GM23338 (cell line): ENCODE results near the gene CEP295NL. TPM values are rescaled to one million over a fixed set of nuclear protein-coding genes. Genes with fewer than 3 reads are reported as not detected.
A peak's percentile ranks its signal among the peaks of the same experiment; 100 is the strongest.

Experiments
- ATAC-seq: fragments of 200-7000 bp; cut with Tn5 transposase; 3 replicates; pipeline ENCODE4 v1.9.1; 2020
- DNase-seq: peaks from one replicate; pipeline ENCODE4 v3.0.0-alpha.2; 2015; ENCODE audit warnings: low spot score
- H2AFZ ChIP-seq: fragments of 200-600 bp; sonication (generic); 2 replicates; pipeline ENCODE4 v1.8.0; 2016; ENCODE audit warnings: antibody characterized with exemption, mild to moderate bottlenecking, moderate library complexity
- H3F3A ChIP-seq: fragments of 200-600 bp; sonication (generic); replicated peaks from 2 replicates; pipeline ENCODE4 v1.8.0; 2017; ENCODE audit warnings: antibody characterized with exemption, mixed run types, low read depth
- H3K27ac ChIP-seq: fragments of 200-600 bp; sonication (generic); 2 replicates; pipeline ENCODE4 v1.6.1; 2016; ENCODE audit warnings: low read depth
- H3K27me3 ChIP-seq: fragments of 200-600 bp; sonication (generic); 2 replicates; pipeline ENCODE4 v1.8.0; 2016; ENCODE audit warnings: mild to moderate bottlenecking, mixed run types, moderate library complexity; ENCODE audit not compliant: insufficient read depth
- H3K36me3 ChIP-seq: fragments of 200-600 bp; sonication (generic); 2 replicates; pipeline ENCODE4 v1.8.0; 2016; ENCODE audit warnings: mild to moderate bottlenecking; ENCODE audit not compliant: insufficient read depth
- H3K4me1 ChIP-seq: fragments of 200-600 bp; sonication (generic); 2 replicates; pipeline ENCODE4 v1.8.0; 2016; ENCODE audit warnings: mild to moderate bottlenecking, moderate library complexity; ENCODE audit not compliant: insufficient read depth
- H3K4me2 ChIP-seq: fragments of 200-600 bp; sonication (generic); 2 replicates; pipeline ENCODE4 v1.7.1; 2017; ENCODE audit warnings: mixed run types
- H3K4me3 ChIP-seq: fragments of 200-600 bp; sonication (generic); 2 replicates; pipeline ENCODE4 v1.6.1; 2016; ENCODE audit warnings: mixed run types
- H3K79me2 ChIP-seq: fragments of 200-600 bp; sonication (generic); replicated peaks from 2 replicates; pipeline ENCODE4 v1.8.0; 2017; ENCODE audit warnings: mild to moderate bottlenecking; ENCODE audit not compliant: insufficient read depth
- H3K9me2 ChIP-seq: fragments of 200-600 bp; sonication (generic); 2 replicates; pipeline ENCODE4 v1.8.0; 2017; ENCODE audit not compliant: insufficient read depth
- H4K20me1 ChIP-seq: fragments of 200-600 bp; sonication (generic); replicated peaks from 2 replicates; pipeline ENCODE4 v1.8.0; 2017; ENCODE audit warnings: mild to moderate bottlenecking; ENCODE audit not compliant: insufficient read depth
- H3K27ac Mint-ChIP-seq: 2 replicates; pipeline ENCODE4 v1.8.0; 2020; ENCODE audit warnings: inconsistent platforms, mild to moderate bottlenecking, moderate library complexity, mixed read lengths
- H3K27me3 Mint-ChIP-seq: 3 replicates; pipeline ENCODE4 v1.8.0; 2022; ENCODE audit warnings: low read depth, mild to moderate bottlenecking, moderate library complexity, mixed read lengths, inconsistent platforms; ENCODE audit not compliant: insufficient read depth, poor library complexity
- H3K36me3 Mint-ChIP-seq: 3 replicates; pipeline ENCODE4 v1.8.0; 2021; ENCODE audit warnings: low read depth, mild to moderate bottlenecking, inconsistent platforms, moderate library complexity, mixed read lengths
- H3K4me1 Mint-ChIP-seq: 3 replicates; pipeline ENCODE4 v1.8.0; 2020; ENCODE audit warnings: mild to moderate bottlenecking, inconsistent platforms, mixed read lengths
- H3K4me3 Mint-ChIP-seq: 3 replicates; pipeline ENCODE4 v1.8.0; 2021; ENCODE audit warnings: moderate library complexity, mild to moderate bottlenecking, inconsistent platforms, mixed read lengths
- H3K9me3 Mint-ChIP-seq: 3 replicates; pipeline ENCODE4 v1.8.0; 2020; ENCODE audit warnings: moderate library complexity, mild to moderate bottlenecking, inconsistent platforms, mixed read lengths
- CREB1 ChIP-seq: fragments of 250-450 bp; sonication (Bioruptor Pico); IDR thresholded peaks from 2 replicates; pipeline ENCODE4 v1.5.0; 2020; ENCODE audit warnings: low read depth, mild to moderate bottlenecking, moderate library complexity
- EZH2 ChIP-seq: fragments of 200-600 bp; sonication (generic); IDR thresholded peaks from one replicate; pipeline ENCODE4 v1.8.0; 2017; ENCODE audit warnings: antibody characterized with exemption, mild to moderate bottlenecking, low read depth; ENCODE audit not compliant: unreplicated experiment
- EZH2phosphoT487 ChIP-seq: fragments of 200-600 bp; sonication (generic); IDR thresholded peaks from one replicate; pipeline ENCODE4 v1.8.1; 2018; ENCODE audit warnings: antibody characterized with exemption; ENCODE audit not compliant: unreplicated experiment
- JUNB ChIP-seq: IDR thresholded peaks from one replicate; pipeline ENCODE4 v1.6.1; 2016; ENCODE audit warnings: antibody characterized with exemption; ENCODE audit not compliant: unreplicated experiment
- NANOG ChIP-seq: IDR thresholded peaks from 2 replicates; pipeline ENCODE4 v1.6.1; 2016; ENCODE audit warnings: antibody characterized with exemption, borderline replicate concordance
- POLR2AphosphoS5 ChIP-seq: IDR thresholded peaks from 2 replicates; pipeline ENCODE4 v1.6.1; 2016; ENCODE audit warnings: antibody characterized with exemption, low read depth
- STAT1 ChIP-seq: IDR thresholded peaks from one replicate; pipeline ENCODE4 v1.6.1; 2016; ENCODE audit warnings: antibody characterized with exemption; ENCODE audit not compliant: unreplicated experiment
- ZNF114 ChIP-seq: fragments of 250-450 bp; sonication (Bioruptor Pico); IDR thresholded peaks from 2 replicates; pipeline ENCODE4 v1.5.0; 2020; ENCODE audit warnings: mild to moderate bottlenecking, moderate library complexity
- ZNF331 ChIP-seq: fragments of 250-450 bp; sonication (Bioruptor Pico); IDR thresholded peaks from 2 replicates; pipeline ENCODE4 v1.5.0; 2020; ENCODE audit warnings: low read depth, mild to moderate bottlenecking, moderate library complexity
- polyA plus RNA-seq: library from polyadenylated mRNA; unstranded; fragments of >200 nt; fragmentation: Nextera tagmentation; extraction: Ambion mirVana; gene quantifications from 2 replicates; pipeline ENCODE4 v1.2.1, GENCODE V29; 2016
- total RNA-seq: library from RNA; depleted of rRNA; stranded (reverse); fragments of >200 nt; shearing (Covaris generic); gene quantifications from 2 replicates; pipeline ENCODE4 v1.2.3, GENCODE V29; 2014
- TF ChIP-seq, protein P1 (sequence below): IDR thresholded peaks from one replicate; pipeline ENCODE4 v1.6.1; 2018; ENCODE audit warnings: antibody characterized with exemption; ENCODE audit not compliant: unreplicated experiment
- TF ChIP-seq, protein P2 (sequence below): IDR thresholded peaks from 2 replicates; pipeline ENCODE4 v1.6.1; 2016; ENCODE audit warnings: antibody characterized with exemption
- TF ChIP-seq, protein P3 (sequence below): fragments of 250-450 bp; sonication (Bioruptor Pico); IDR thresholded peaks from 2 replicates; pipeline ENCODE4 v1.5.0; 2020; ENCODE audit warnings: mild to moderate bottlenecking, moderate library complexity
- TF ChIP-seq, protein P4 (sequence below), 2 experiments: fragments of 200-600 bp in 1 of 2; sonication (generic) in 1 of 2; conservative IDR thresholded peaks; 2 replicates each; pipeline versions ENCODE4 v1.5.1 to v1.6.1; 2016 to 2017; ENCODE audit warnings: antibody characterized with exemption in 2 of 2, low read depth in 2 of 2, mild to moderate bottlenecking in 2 of 2, moderate library complexity in 1 of 2

CEP295NL gene
- total and polyA plus RNA-seq, 2 experiments from 2014 or later = 0.69 TPM; not detected in 1

DNA sequence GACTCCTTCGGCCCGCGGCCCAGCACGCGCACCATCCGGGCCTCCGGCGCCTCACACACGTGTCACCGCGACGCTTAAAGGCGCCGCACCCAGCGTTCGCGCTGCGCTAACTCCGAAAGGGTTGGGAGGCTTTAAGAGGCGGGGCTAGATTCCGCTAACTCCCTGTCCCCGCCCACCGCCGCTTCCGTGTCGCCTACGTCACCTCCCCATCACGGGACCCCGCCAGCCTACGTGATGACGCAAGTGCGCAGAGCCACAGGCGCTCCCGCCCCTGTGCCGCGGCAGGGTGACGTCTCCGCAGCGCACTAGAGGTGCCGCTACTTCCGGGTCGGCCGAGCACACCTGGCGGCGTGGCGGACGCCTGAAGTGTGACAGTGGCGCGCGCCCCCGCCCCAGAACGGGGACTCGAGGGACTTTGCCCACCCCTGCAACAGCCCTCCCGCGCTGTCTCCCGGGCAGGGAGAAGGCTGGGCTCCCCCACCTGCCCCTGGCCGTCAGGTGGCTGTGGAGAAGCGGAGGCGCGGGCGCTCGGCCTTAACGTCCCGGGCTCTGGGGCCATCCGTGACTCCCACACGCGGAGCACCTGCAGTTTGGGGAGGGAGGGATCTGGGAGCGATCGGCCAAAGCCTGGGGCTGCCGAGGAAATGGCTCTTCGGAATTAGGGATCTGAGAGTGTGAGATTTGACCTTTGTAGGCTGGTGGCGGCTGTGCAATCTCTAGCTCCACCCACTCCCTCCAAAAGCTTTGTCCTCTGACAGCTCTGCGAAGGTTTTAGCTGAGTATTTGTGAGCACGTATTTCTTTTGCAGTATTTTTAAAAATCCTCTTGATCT lies 62.0 kb downstream of the CEP295NL start, which contains the start of gene USP36:
USP36 (minus strand) TSS at position 35 of the 832 bp plus-strand sequence. CDS start 4,451 bp downstream, outside the sequence.
- no peaks in the 10 kb centered on the region for H3K27me3 ChIP-seq
- peaks cover 13% of the 10 kb centered on the region for H3K4me1 ChIP-seq
- no peaks in the 10 kb centered on the region; the same call in 1 of the 3 replicates for H3K9me3 Mint-ChIP-seq
- peak within 1 kb of the TSS; percentile 93 for H3K27ac Mint-ChIP-seq
- H3K4me2 ChIP-seq = peak within 1 kb of the TSS; percentile 96
- H2AFZ ChIP-seq = peak within 1 kb of the TSS; percentile 98
- peaks cover 36% of the 10 kb centered on the region for H4K20me1 ChIP-seq
- no peaks in the 10 kb centered on the region for H3K9me2 ChIP-seq
- peaks cover 22% of the 10 kb centered on the region for H3K36me3 ChIP-seq
- ATAC-seq = peak; percentile 87
- H3F3A ChIP-seq = peaks cover 3% of the 10 kb centered on the region; the same call in 1 of the 2 replicates
- H3K4me1 Mint-ChIP-seq = peaks cover 21% of the 10 kb centered on the region
- H3K79me2 ChIP-seq = peaks cover 36% of the 10 kb centered on the region
- H3K36me3 Mint-ChIP-seq = peaks cover 19% of the 10 kb centered on the region
- DNase-seq = peak; percentile 100
- H3K4me3 ChIP-seq = peak within 1 kb of the TSS; percentile 97
- peak within 1 kb of the TSS; percentile 93 for H3K4me3 Mint-ChIP-seq
- H3K27ac ChIP-seq = peak within 1 kb of the TSS; percentile 81
- peaks cover 12% of the 10 kb centered on the region for H3K27me3 Mint-ChIP-seq
- TF ChIP-seq EZH2phosphoT487 (no peak), NANOG (no peak), POLR2AphosphoS5 (peak; percentile 91), ZNF114 (CRISPR knock-in tag) (no peak), STAT1 (no peak), CREB1 (CRISPR knock-in tag) (peak; percentile 99), ZNF331 (CRISPR knock-in tag) (no peak), JUNB (no peak), EZH2 (no peak)
- TF ChIP-seq, protein P1, sequence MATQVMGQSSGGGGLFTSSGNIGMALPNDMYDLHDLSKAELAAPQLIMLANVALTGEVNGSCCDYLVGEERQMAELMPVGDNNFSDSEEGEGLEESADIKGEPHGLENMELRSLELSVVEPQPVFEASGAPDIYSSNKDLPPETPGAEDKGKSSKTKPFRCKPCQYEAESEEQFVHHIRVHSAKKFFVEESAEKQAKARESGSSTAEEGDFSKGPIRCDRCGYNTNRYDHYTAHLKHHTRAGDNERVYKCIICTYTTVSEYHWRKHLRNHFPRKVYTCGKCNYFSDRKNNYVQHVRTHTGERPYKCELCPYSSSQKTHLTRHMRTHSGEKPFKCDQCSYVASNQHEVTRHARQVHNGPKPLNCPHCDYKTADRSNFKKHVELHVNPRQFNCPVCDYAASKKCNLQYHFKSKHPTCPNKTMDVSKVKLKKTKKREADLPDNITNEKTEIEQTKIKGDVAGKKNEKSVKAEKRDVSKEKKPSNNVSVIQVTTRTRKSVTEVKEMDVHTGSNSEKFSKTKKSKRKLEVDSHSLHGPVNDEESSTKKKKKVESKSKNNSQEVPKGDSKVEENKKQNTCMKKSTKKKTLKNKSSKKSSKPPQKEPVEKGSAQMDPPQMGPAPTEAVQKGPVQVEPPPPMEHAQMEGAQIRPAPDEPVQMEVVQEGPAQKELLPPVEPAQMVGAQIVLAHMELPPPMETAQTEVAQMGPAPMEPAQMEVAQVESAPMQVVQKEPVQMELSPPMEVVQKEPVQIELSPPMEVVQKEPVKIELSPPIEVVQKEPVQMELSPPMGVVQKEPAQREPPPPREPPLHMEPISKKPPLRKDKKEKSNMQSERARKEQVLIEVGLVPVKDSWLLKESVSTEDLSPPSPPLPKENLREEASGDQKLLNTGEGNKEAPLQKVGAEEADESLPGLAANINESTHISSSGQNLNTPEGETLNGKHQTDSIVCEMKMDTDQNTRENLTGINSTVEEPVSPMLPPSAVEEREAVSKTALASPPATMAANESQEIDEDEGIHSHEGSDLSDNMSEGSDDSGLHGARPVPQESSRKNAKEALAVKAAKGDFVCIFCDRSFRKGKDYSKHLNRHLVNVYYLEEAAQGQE = no peak
- TF ChIP-seq, protein P2, sequence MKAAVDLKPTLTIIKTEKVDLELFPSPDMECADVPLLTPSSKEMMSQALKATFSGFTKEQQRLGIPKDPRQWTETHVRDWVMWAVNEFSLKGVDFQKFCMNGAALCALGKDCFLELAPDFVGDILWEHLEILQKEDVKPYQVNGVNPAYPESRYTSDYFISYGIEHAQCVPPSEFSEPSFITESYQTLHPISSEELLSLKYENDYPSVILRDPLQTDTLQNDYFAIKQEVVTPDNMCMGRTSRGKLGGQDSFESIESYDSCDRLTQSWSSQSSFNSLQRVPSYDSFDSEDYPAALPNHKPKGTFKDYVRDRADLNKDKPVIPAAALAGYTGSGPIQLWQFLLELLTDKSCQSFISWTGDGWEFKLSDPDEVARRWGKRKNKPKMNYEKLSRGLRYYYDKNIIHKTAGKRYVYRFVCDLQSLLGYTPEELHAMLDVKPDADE = peak; percentile 85
- TF ChIP-seq, protein P3, sequence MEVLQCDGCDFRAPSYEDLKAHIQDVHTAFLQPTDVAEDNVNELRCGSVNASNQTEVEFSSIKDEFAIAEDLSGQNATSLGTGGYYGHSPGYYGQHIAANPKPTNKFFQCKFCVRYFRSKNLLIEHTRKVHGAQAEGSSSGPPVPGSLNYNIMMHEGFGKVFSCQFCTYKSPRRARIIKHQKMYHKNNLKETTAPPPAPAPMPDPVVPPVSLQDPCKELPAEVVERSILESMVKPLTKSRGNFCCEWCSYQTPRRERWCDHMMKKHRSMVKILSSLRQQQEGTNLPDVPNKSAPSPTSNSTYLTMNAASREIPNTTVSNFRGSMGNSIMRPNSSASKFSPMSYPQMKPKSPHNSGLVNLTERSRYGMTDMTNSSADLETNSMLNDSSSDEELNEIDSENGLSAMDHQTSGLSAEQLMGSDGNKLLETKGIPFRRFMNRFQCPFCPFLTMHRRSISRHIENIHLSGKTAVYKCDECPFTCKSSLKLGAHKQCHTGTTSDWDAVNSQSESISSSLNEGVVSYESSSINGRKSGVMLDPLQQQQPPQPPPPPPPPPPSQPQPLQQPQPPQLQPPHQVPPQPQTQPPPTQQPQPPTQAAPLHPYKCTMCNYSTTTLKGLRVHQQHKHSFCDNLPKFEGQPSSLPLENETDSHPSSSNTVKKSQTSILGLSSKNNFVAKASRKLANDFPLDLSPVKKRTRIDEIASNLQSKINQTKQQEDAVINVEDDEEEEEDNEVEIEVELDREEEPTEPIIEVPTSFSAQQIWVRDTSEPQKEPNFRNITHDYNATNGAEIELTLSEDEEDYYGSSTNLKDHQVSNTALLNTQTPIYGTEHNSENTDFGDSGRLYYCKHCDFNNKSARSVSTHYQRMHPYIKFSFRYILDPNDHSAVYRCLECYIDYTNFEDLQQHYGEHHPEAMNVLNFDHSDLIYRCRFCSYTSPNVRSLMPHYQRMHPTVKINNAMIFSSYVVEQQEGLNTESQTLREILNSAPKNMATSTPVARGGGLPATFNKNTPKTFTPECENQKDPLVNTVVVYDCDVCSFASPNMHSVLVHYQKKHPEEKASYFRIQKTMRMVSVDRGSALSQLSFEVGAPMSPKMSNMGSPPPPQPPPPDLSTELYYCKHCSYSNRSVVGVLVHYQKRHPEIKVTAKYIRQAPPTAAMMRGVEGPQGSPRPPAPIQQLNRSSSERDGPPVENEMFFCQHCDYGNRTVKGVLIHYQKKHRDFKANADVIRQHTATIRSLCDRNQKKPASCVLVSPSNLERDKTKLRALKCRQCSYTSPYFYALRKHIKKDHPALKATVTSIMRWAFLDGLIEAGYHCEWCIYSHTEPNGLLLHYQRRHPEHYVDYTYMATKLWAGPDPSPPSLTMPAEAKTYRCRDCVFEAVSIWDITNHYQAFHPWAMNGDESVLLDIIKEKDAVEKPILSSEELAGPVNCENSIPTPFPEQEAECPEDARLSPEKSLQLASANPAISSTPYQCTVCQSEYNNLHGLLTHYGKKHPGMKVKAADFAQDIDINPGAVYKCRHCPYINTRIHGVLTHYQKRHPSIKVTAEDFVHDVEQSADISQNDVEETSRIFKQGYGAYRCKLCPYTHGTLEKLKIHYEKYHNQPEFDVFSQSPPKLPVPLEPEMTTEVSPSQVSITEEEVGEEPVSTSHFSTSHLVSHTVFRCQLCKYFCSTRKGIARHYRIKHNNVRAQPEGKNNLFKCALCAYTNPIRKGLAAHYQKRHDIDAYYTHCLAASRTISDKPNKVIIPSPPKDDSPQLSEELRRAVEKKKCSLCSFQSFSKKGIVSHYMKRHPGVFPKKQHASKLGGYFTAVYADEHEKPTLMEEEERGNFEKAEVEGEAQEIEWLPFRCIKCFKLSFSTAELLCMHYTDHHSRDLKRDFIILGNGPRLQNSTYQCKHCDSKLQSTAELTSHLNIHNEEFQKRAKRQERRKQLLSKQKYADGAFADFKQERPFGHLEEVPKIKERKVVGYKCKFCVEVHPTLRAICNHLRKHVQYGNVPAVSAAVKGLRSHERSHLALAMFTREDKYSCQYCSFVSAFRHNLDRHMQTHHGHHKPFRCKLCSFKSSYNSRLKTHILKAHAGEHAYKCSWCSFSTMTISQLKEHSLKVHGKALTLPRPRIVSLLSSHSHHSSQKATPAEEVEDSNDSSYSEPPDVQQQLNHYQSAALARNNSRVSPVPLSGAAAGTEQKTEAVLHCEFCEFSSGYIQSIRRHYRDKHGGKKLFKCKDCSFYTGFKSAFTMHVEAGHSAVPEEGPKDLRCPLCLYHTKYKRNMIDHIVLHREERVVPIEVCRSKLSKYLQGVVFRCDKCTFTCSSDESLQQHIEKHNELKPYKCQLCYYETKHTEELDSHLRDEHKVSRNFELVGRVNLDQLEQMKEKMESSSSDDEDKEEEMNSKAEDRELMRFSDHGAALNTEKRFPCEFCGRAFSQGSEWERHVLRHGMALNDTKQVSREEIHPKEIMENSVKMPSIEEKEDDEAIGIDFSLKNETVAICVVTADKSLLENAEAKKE (CRISPR knock-in tag) = no peak
- TF ChIP-seq, protein P4, sequence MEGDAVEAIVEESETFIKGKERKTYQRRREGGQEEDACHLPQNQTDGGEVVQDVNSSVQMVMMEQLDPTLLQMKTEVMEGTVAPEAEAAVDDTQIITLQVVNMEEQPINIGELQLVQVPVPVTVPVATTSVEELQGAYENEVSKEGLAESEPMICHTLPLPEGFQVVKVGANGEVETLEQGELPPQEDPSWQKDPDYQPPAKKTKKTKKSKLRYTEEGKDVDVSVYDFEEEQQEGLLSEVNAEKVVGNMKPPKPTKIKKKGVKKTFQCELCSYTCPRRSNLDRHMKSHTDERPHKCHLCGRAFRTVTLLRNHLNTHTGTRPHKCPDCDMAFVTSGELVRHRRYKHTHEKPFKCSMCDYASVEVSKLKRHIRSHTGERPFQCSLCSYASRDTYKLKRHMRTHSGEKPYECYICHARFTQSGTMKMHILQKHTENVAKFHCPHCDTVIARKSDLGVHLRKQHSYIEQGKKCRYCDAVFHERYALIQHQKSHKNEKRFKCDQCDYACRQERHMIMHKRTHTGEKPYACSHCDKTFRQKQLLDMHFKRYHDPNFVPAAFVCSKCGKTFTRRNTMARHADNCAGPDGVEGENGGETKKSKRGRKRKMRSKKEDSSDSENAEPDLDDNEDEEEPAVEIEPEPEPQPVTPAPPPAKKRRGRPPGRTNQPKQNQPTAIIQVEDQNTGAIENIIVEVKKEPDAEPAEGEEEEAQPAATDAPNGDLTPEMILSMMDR (conservative IDR thresholded peaks at IDR 0.05; ENCODE audit: low read depth in 2 of 2) = no peak; a peak in 1 of 4 replicates
